Measurements from ENCODE around the gene MCC.

- TF ChIP-seq POLR2AphosphoS5 (IDR thresholded peaks at IDR 0.05) (no peak), CTCF (IDR thresholded peaks at IDR 0.05) (no peak), POLR2A (IDR thresholded peaks at IDR 0.05; ENCODE audit: low read depth) (no peak)
These were observed 420.5 kb downstream of the MCC start for GRCh38 chr5:113067635-113068344.
